WI38 (cell line): ENCODE measurements around the gene IL21R.

Experiments
- H3K4me3 ChIP-seq: 2 replicates; pipeline ENCODE4 v1.5.1; 2011; ENCODE audit warnings: low read depth, mild to moderate bottlenecking, control low read depth, low read length
- CTCF ChIP-seq: IDR thresholded peaks from 2 replicates; pipeline ENCODE4 v1.5.1; 2012; ENCODE audit warnings: low read depth, mild to moderate bottlenecking, control low read depth, low read length

The IL21R gene

GRCh38 chr16:27424772-27425498 is 23.0 kb downstream of the IL21R start:
- H3K4me3 ChIP-seq = no peak overlapping the region
- no peak for TF ChIP-seq CTCF

GRCh38 chr16:27425961-27426360 is 24.0 kb downstream of the IL21R start:
- no peak overlapping the region for H3K4me3 ChIP-seq
- no peak for TF ChIP-seq CTCF

- no peak for TF ChIP-seq CTCF
- no peak overlapping the region for H3K4me3 ChIP-seq
These were observed 24.7 kb downstream of the IL21R start for GRCh38 chr16:27426423-27427408.

GRCh38 chr16:27427538-27427937 is 25.6 kb downstream of the IL21R start:
- no peak for TF ChIP-seq CTCF
- H3K4me3 ChIP-seq = no peak overlapping the region

- no peak for TF ChIP-seq CTCF
- no peak overlapping the region for H3K4me3 ChIP-seq
These were observed 26.2 kb downstream of the IL21R start for GRCh38 chr16:27428026-27428785.

GRCh38 chr16:27429330-27429871 is 27.4 kb downstream of the IL21R start:
- TF ChIP-seq CTCF = no peak
- no peak overlapping the region for H3K4me3 ChIP-seq
